Endodermal cell (in vitro differentiated cells): Measurements from ENCODE around the gene ALPK1. TPM values are rescaled to one million over a fixed set of nuclear protein-coding genes. Genes with fewer than 3 reads are reported as not detected.
A peak's percentile ranks its signal among the peaks of the same experiment; 100 is the strongest.

Experiments
- DNase-seq: peaks from one replicate; pipeline ENCODE4 v3.0.0-alpha.2; 2017
- H3K27ac ChIP-seq: 2 replicates; pipeline ENCODE4 v1.5.1; 2013; ENCODE audit warnings: mild to moderate bottlenecking, low read depth, low read length, moderate library complexity
- H3K27me3 ChIP-seq: 2 replicates; pipeline ENCODE4 v1.6.1; 2013; ENCODE audit warnings: mild to moderate bottlenecking, low read length, moderate library complexity; ENCODE audit not compliant: insufficient read depth, control insufficient read depth, poor library complexity, severe bottlenecking
- H3K36me3 ChIP-seq: 2 replicates; pipeline ENCODE4 v1.7.0; 2013; ENCODE audit warnings: mild to moderate bottlenecking, low read length, moderate library complexity; ENCODE audit not compliant: control insufficient read depth, insufficient read depth
- H3K4me1 ChIP-seq: one replicate; pipeline ENCODE4 v1.7.0; 2013; ENCODE audit warnings: low read length; ENCODE audit not compliant: control insufficient read depth, insufficient read depth
- H3K4me3 ChIP-seq: 2 replicates; pipeline ENCODE4 v1.5.1; 2013; ENCODE audit warnings: mild to moderate bottlenecking, low read length, moderate library complexity
- H3K9ac ChIP-seq: 2 replicates; pipeline ENCODE4 v1.6.1; 2013; ENCODE audit warnings: mild to moderate bottlenecking, low read length, moderate library complexity; ENCODE audit not compliant: poor library complexity, severe bottlenecking; ENCODE audit errors: extremely low read depth
- H3K9me3 ChIP-seq: 2 replicates; pipeline ENCODE4 v1.6.1; 2013; ENCODE audit warnings: mild to moderate bottlenecking, low read length, moderate library complexity; ENCODE audit not compliant: control insufficient read depth
- H3K27ac Mint-ChIP-seq: 2 replicates; pipeline ENCODE4 v1.8.0; 2020; ENCODE audit warnings: mixed read lengths
- H3K27me3 Mint-ChIP-seq: 2 replicates; pipeline ENCODE4 v1.8.0; 2021; ENCODE audit warnings: mild to moderate bottlenecking, mixed read lengths; ENCODE audit not compliant: insufficient read depth
- H3K36me3 Mint-ChIP-seq: 2 replicates; pipeline ENCODE4 v1.8.0; 2020; ENCODE audit warnings: low read depth, mixed read lengths
- H3K4me1 Mint-ChIP-seq: 2 replicates; pipeline ENCODE4 v1.8.0; 2020; ENCODE audit warnings: mixed read lengths
- H3K4me3 Mint-ChIP-seq: 2 replicates; pipeline ENCODE4 v1.8.0; 2020; ENCODE audit warnings: mild to moderate bottlenecking, moderate library complexity, mixed read lengths
- H3K9me3 Mint-ChIP-seq: 2 replicates; pipeline ENCODE4 v1.8.0; 2020; ENCODE audit warnings: mild to moderate bottlenecking, mixed read lengths
- WGBS, 2 experiments: methylation state at CpG; one replicate each; pipeline versions ENCODE4 v1.1.5 to v1.1.7; 2013; ENCODE audit warnings: missing lambda C conversion rate in 2 of 2, mixed read lengths in 1 of 2; ENCODE audit not compliant: insufficient coverage in 1 of 2, insufficient read length in 1 of 2; 5-methylcytosine and 5-hydroxymethylcytosine counted together
- total RNA-seq, 2 donors: library from RNA; stranded (reverse); fragmentation: NEBNext Ultra II Directional in 1 of 2; extraction: Animal tissue kit (Norgen Biotek cat#: 25700) in 1 of 2; gene quantifications; 2 replicates in 1 of 2; 3 replicates in 1 of 2; pipeline ENCODE4 v1.2.1, GENCODE V29; 2021
- TF ChIP-seq, protein P1 (sequence below): fragments of 200-600 bp; sonication (generic); conservative IDR thresholded peaks from 2 replicates; pipeline ENCODE4 v1.5.0; 2021; ENCODE audit warnings: antibody characterized with exemption, mild to moderate bottlenecking

Gene ALPK1
- total RNA-seq, 2 donors from 2014 or later: 0.24 to 0.44 TPM

DNA sequence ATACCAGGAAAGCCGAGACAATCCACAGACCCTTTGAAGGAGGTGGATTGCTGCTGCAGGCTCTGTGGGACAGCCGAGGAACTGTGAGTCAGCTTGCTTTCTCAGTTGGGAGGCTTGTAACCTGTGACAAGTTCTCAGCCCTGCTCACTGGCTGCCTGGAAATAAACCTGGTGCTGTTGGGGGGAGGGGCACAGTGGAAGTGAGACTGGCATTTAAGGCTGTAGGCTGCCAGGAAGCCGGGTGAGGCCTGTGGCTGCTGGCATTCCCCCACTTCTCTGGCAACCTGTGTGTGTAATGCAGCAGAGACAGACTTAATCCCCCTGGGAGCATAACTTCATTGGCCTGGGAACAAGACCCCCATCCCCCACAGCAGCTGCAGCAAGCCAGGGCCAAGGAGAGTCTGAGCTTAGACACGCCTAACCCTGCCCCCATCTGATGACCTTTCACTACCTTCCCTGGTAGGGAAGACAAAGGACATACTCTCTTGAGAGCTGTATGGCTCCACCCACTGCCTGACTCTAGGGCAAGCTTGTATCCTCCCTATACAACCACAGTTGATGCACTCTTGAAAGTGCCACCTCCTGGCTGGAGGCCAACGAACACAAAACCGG, 64.1 kb downstream of the ALPK1 start:
- H3K4me3 ChIP-seq: peak overlapping the region; percentile 47
- no peak overlapping the region for H3K27ac ChIP-seq

DNA sequence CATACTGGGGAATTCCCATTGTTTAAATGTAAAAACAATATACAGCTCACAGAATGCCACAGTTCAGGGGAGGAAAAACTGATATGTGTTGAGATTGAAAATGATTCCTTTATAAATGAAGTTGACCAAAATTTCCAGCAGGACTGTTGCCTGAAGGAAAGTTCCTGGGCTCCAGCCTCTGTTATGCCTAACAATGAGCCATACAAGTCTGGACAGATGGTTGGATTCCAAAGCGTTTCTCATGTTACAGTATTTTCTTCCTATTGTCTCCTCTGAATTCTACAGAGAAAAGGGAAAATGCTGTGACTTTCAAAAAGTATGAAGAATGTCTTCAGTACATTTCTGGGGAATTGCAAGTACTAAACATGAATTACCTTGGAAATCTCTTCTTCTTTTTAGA, 73.3 kb downstream of the ALPK1 start:
- Histone ChIP-seq H3K4me3 (no peak overlapping the region), H3K36me3 (no peaks in the 10 kb centered on the region), H3K4me1 (no peaks in the 10 kb centered on the region), H3K9ac (no peak overlapping the region), H3K27ac (peak overlapping the region; percentile 67), H3K27me3 (no peaks in the 10 kb centered on the region), H3K9me3 (peaks cover 20% of the 10 kb centered on the region)
- WGBS, 2 experiments: 63 to 90% methylated on average over 1 of the region's 1 CpG
- Mint-ChIP-seq H3K9me3 (peaks cover 14% of the 10 kb centered on the region), H3K36me3 (no peaks in the 10 kb centered on the region), H3K4me1 (peaks cover 10% of the 10 kb centered on the region), H3K27me3 (peaks cover 12% of the 10 kb centered on the region), H3K4me3 (no peak overlapping the region), H3K27ac (no peak overlapping the region)
- DNase-seq: no peak
- TF ChIP-seq, protein P1, sequence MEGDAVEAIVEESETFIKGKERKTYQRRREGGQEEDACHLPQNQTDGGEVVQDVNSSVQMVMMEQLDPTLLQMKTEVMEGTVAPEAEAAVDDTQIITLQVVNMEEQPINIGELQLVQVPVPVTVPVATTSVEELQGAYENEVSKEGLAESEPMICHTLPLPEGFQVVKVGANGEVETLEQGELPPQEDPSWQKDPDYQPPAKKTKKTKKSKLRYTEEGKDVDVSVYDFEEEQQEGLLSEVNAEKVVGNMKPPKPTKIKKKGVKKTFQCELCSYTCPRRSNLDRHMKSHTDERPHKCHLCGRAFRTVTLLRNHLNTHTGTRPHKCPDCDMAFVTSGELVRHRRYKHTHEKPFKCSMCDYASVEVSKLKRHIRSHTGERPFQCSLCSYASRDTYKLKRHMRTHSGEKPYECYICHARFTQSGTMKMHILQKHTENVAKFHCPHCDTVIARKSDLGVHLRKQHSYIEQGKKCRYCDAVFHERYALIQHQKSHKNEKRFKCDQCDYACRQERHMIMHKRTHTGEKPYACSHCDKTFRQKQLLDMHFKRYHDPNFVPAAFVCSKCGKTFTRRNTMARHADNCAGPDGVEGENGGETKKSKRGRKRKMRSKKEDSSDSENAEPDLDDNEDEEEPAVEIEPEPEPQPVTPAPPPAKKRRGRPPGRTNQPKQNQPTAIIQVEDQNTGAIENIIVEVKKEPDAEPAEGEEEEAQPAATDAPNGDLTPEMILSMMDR: no peak

More for the DNA sequence above, 64.1 kb downstream of the ALPK1 start:
- Mint-ChIP-seq H3K9me3 (peaks cover 58% of the 10 kb centered on the region), H3K36me3 (peaks cover 2% of the 10 kb centered on the region), H3K27me3 (peaks cover 9% of the 10 kb centered on the region), H3K4me3 (no peak overlapping the region), H3K27ac (peak overlapping the region; percentile 85), H3K4me1 (no peaks in the 10 kb centered on the region)
- Histone ChIP-seq H3K36me3 (no peaks in the 10 kb centered on the region), H3K4me1 (no peaks in the 10 kb centered on the region), H3K9me3 (peaks cover 56% of the 10 kb centered on the region), H3K27me3 (no peaks in the 10 kb centered on the region), H3K9ac (no peak overlapping the region)
- TF ChIP-seq, protein P1: no peak
- 68 to 73% methylated on average over 4 to 6 of the region's 6 CpGs for WGBS, 2 experiments
- DNase-seq: peak; percentile 91

DNA sequence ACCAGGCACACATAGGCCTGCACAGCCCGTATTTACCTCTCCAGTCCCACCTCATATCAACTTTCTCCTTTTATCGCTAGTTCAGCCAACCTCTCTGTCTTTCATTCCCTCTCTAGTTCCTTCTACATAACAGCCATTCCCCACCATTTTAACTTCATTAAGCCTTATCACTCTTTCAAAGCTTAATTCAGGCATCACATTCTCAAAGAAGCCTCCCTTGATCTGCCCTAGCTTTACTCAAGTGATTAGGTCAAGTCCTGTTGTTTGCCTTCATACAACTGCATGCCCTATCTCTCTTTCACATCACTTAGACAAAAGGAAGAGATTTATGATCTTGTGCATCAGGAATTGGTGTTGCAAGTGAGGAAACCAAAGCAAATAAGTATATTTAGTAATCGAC, 74.2 kb downstream of the ALPK1 start:
- no peak overlapping the region for H3K27ac ChIP-seq
- H3K9me3 Mint-ChIP-seq: peaks cover 7% of the 10 kb centered on the region
- H3K27ac Mint-ChIP-seq: peak overlapping the region; percentile 3
- no peak overlapping the region for H3K4me3 Mint-ChIP-seq
- DNase-seq: no peak
- H3K36me3 ChIP-seq: no peaks in the 10 kb centered on the region
- H3K9ac ChIP-seq: no peak overlapping the region
- peaks cover 10% of the 10 kb centered on the region for H3K4me1 Mint-ChIP-seq
- H3K4me1 ChIP-seq: no peaks in the 10 kb centered on the region
- TF ChIP-seq, protein P1: no peak
- peaks cover 4% of the 10 kb centered on the region for H3K27me3 ChIP-seq
- no peaks in the 10 kb centered on the region for H3K36me3 Mint-ChIP-seq
- H3K27me3 Mint-ChIP-seq: peaks cover 12% of the 10 kb centered on the region
- 72 to 84% methylated on average over 2 of the region's 3 CpGs for WGBS, 2 experiments
- peak overlapping the region; percentile 10 for H3K4me3 ChIP-seq
- peaks cover 20% of the 10 kb centered on the region for H3K9me3 ChIP-seq
